Measurements from ENCODE around the gene LIME1. TPM values are rescaled to one million over a fixed set of nuclear protein-coding genes. Genes with fewer than 3 reads are reported as not detected.

Gene LIME1
- total and polyA plus RNA-seq, 2 of the 4 experiments (the other 2 are of a cell fraction): 0.36 to 7.8 TPM

GRCh38 chr20:63787749-63788148, 51.3 kb downstream of the LIME1 start:
- no peak overlapping the region for H2AFZ ChIP-seq (replicated peaks; ENCODE audit: low read length, poor library complexity)
- H3K9me1 ChIP-seq (ENCODE audit: insufficient read depth, low read length): no peaks in the 10 kb centered on the region
- ATAC-seq (ENCODE audit: low read depth): no peak
- H3K36me3 ChIP-seq (ENCODE audit: control insufficient read depth, insufficient read depth, low read length): peaks cover 18% of the 10 kb centered on the region
- H2AK9ac ChIP-seq (replicated peaks; ENCODE audit: low read depth, low read length, poor library complexity): no peak overlapping the region
- DNase-seq: no peak
- H4K5ac ChIP-seq (ENCODE audit: low read depth, low read length): no peak overlapping the region
- no peak overlapping the region for H3K23ac ChIP-seq (ENCODE audit: low read depth, low read length)
- BruUV-seq (replicated peaks): no TSS peak
- no peak overlapping the region for H3K27ac ChIP-seq (ENCODE audit: insufficient read depth, low read length)
- H3K4me1 ChIP-seq (ENCODE audit: control insufficient read depth, insufficient read depth, low read length): no peaks in the 10 kb centered on the region; the same call in 1 of the 2 replicates
- ChIA-PET POLR2A (ENCODE audit: unreplicated experiment) (no interaction called here), CTCF (no interaction called here)
- H4K8ac ChIP-seq (ENCODE audit: low read depth in 2 of 2, low read length in 2 of 2): no peak overlapping the region
- H2BK20ac ChIP-seq (ENCODE audit: low read depth, low read length): no peak overlapping the region
- intact Hi-C loops (cut with micrococcal nuclease) (no loop called here), in situ Hi-C loops (cut with MboI; ENCODE audit: low sequenced_read_pairs) (no loop called here), dilution Hi-C loops (cut with HindIII; ENCODE audit: low sequenced_read_pairs, unreplicated experiment) (no loop called here)
- H2BK15ac ChIP-seq (ENCODE audit: low read depth, low read length): no peak overlapping the region
- H3K18ac ChIP-seq (ENCODE audit: low read depth, low read length): no peak overlapping the region
- H3K27me3 ChIP-seq (ENCODE audit: control insufficient read depth, insufficient read depth, low read length): no peaks in the 10 kb centered on the region
- no peak overlapping the region for H4K91ac ChIP-seq (ENCODE audit: insufficient read depth, low read depth, low read length)
- no peak overlapping the region for H2BK120ac ChIP-seq (ENCODE audit: low read depth, low read length)
- TF ChIP-seq ELK1 (IDR thresholded peaks at IDR 0.05; ENCODE audit: borderline replicate concordance, low read depth, low read length) (no peak), RCOR1 (IDR thresholded peaks at IDR 0.05; ENCODE audit: insufficient replicate concordance, low read length) (no peak), MXI1 (IDR thresholded peaks at IDR 0.05; ENCODE audit: borderline replicate concordance, low read depth, low read length) (no peak), CTCF (conservative IDR thresholded peaks at IDR 0.05; ENCODE audit: low read depth, low read length) (no peak), FOS (IDR thresholded peaks at IDR 0.05; ENCODE audit: low read depth, low read length) (no peak), MAFK (IDR thresholded peaks at IDR 0.05; ENCODE audit: low read depth, low read length) (no peak), NFE2L2 (IDR thresholded peaks at IDR 0.05; ENCODE audit: low read depth, low read length) (no peak), MAZ (IDR thresholded peaks at IDR 0.05; ENCODE audit: borderline replicate concordance, low read depth, low read length) (no peak), RFX5 (IDR thresholded peaks at IDR 0.05; ENCODE audit: low read depth, low read length) (no peak), RAD21 (IDR thresholded peaks at IDR 0.05; ENCODE audit: low read length) (no peak), CHD1 (IDR thresholded peaks at IDR 0.05; ENCODE audit: low read depth, low read length) (no peak), CEBPB (IDR thresholded peaks at IDR 0.05; ENCODE audit: low read depth, low read length) (no peak), POLR2A (IDR thresholded peaks at IDR 0.05; ENCODE audit: low read depth, low read length) (no peak), USF2 (IDR thresholded peaks at IDR 0.05; ENCODE audit: low read depth, low read length) (no peak), SMC3 (IDR thresholded peaks at IDR 0.05; ENCODE audit: low read depth, low read length) (no peak), BHLHE40 (IDR thresholded peaks at IDR 0.05; ENCODE audit: low read depth, low read length) (no peak)
- no peak overlapping the region for H3K4me3 ChIP-seq (ENCODE audit: insufficient read depth, low read depth, low read length)
- no peak overlapping the region for H2BK5ac ChIP-seq (ENCODE audit: low read depth, low read length, poor library complexity, severe bottlenecking)
- H3K9me3 ChIP-seq (ENCODE audit: control insufficient read depth, insufficient read depth, low read length): no peaks in the 10 kb centered on the region
- H3K4me2 ChIP-seq (ENCODE audit: low read depth, low read length): no peak overlapping the region
- no peak overlapping the region for H3K56ac ChIP-seq (ENCODE audit: extremely low read depth, insufficient read depth, low read length)
- peaks cover 7% of the 10 kb centered on the region; the same call in 1 of the 2 replicates for H4K20me1 ChIP-seq (ENCODE audit: insufficient read depth, low read length)
- H3K79me1 ChIP-seq (ENCODE audit: low read depth in 1 of 2, low read length in 2 of 2): peaks cover 6 to 39% of the 10 kb centered on the region in 2 experiments
- no peak overlapping the region for H3K9ac ChIP-seq (ENCODE audit: low read depth, low read length)
- no peak overlapping the region for H2AK5ac ChIP-seq (ENCODE audit: low read depth, low read length)
- no peak overlapping the region for H3K14ac ChIP-seq (replicated peaks; ENCODE audit: low read depth, low read length)
- no peak overlapping the region for H3K4ac ChIP-seq (ENCODE audit: low read depth, low read length)
- WGBS, 2 experiments (ENCODE audit: extremely low coverage in 2 of 2, insufficient read length in 1 of 2): 90% methylated on average over 2 of the region's 16 CpGs; no CpG with 5 or more reads in 1 of the 2 experiments

Data from IMR-90 (cell line).